Natural killer cell (primary cell): ENCODE measurements around the gene PTRH1. TPM values are rescaled to one million over a fixed set of nuclear protein-coding genes. Genes with fewer than 3 reads are reported as not detected.
"Not testable (repeated sequence)": the region's sequence is repeated elsewhere in the genome, so short reads cannot be mapped to it uniquely, and the experiment has no call there.

Source experiments
- ATAC-seq, 3 donors: fragments of 150-1000 bp in 2 of 3; fragments of 200-7000 bp in 1 of 3; cut with Tn5 transposase; 1 replicate in 1 of 3; 2 replicates in 2 of 3; pipeline ENCODE4 v1.10.0; 2021; ENCODE audit warnings: mild to moderate bottlenecking in 2 of 3, moderate library complexity in 2 of 3
- DNase-seq, 2 donors: peaks; one replicate each; pipeline versions ENCODE4 v3.0.0 to v3.0.0-alpha.2; 2013 to 2021; ENCODE audit warnings: mixed read lengths in 1 of 2
- H3K27ac ChIP-seq: one replicate; pipeline ENCODE4 v1.5.1; 2013; ENCODE audit warnings: mild to moderate bottlenecking, low read length
- H3K27me3 ChIP-seq: one replicate; pipeline ENCODE4 v1.6.1; 2013; ENCODE audit warnings: low read length; ENCODE audit not compliant: control insufficient read depth, insufficient read depth
- H3K36me3 ChIP-seq: one replicate; pipeline ENCODE4 v1.6.1; 2013; ENCODE audit warnings: low read length; ENCODE audit not compliant: control insufficient read depth, insufficient read depth
- H3K4me1 ChIP-seq: one replicate; pipeline ENCODE4 v1.6.1; 2013; ENCODE audit warnings: low read length; ENCODE audit not compliant: control insufficient read depth, insufficient read depth
- H3K4me3 ChIP-seq: one replicate; pipeline ENCODE4 v1.5.1; 2013; ENCODE audit warnings: low read length
- H3K9me3 ChIP-seq: one replicate; pipeline ENCODE4 v1.6.1; 2013; ENCODE audit warnings: low read length; ENCODE audit not compliant: control insufficient read depth, insufficient read depth
- H3K27ac Mint-ChIP-seq, 2 donors: one replicate each; pipeline ENCODE4 v1.8.0; 2022; ENCODE audit warnings: mild to moderate bottlenecking in 2 of 2, mixed read lengths in 2 of 2, moderate library complexity in 1 of 2
- H3K27me3 Mint-ChIP-seq, 2 donors: one replicate each; pipeline ENCODE4 v1.8.0; 2022; ENCODE audit warnings: low read depth in 2 of 2, mixed read lengths in 2 of 2
- H3K36me3 Mint-ChIP-seq: one replicate; pipeline ENCODE4 v1.8.0; 2022; ENCODE audit warnings: mixed read lengths
- H3K4me1 Mint-ChIP-seq, 2 donors: one replicate each; pipeline ENCODE4 v1.8.0; 2022; ENCODE audit warnings: mixed read lengths in 2 of 2
- H3K4me3 Mint-ChIP-seq: one replicate; pipeline ENCODE4 v1.8.0; 2022; ENCODE audit warnings: mild to moderate bottlenecking, moderate library complexity, mixed read lengths
- H3K9me3 Mint-ChIP-seq, 2 donors: one replicate each; pipeline ENCODE4 v1.8.0; 2022; ENCODE audit warnings: mixed read lengths in 2 of 2
- WGBS: methylation state at CpG from one replicate; pipeline ENCODE4 v1.1.7; 2013; ENCODE audit warnings: missing lambda C conversion rate; ENCODE audit not compliant: insufficient coverage; 5-methylcytosine and 5-hydroxymethylcytosine counted together
- intact Hi-C: fragments of 100-400 bp; cut with micrococcal nuclease; formaldehyde crosslinking; loops from one replicate; pipeline ENCODE4 v1.14.2; 2022
- total RNA-seq, 4 donors: library from RNA; stranded (reverse); fragments of 120-200 nt in 1 of 4; gene quantifications; one replicate each; pipeline versions ENCODE4 v1.2.3 to v1.2.4, GENCODE V29; 2013 to 2022
- TF ChIP-seq, protein P1 (sequence below): fragments of 200-600 bp; IDR thresholded peaks from one replicate; pipeline ENCODE4 v1.8.0; 2022; ENCODE audit warnings: antibody characterized with exemption

Gene PTRH1
- total RNA-seq, 3 donors from 2014 or later (not counting 1 experiment from before 2014, with no cell fraction given) = 6.9 to 11.5 (median 11.0) TPM

- no peak for ATAC-seq
- Mint-ChIP-seq H3K27me3 (no peaks in the 10 kb centered on the region), H3K4me1 (peaks cover 43 to 51% of the 10 kb centered on the region in 2 donors), H3K27ac (peak overlapping the region; percentile 80 to 99), H3K9me3 (no peaks in the 10 kb centered on the region), H3K4me3 (no peak overlapping the region), H3K36me3 (no peaks in the 10 kb centered on the region)
- Histone ChIP-seq H3K27ac (no peak overlapping the region), H3K27me3 (no peaks in the 10 kb centered on the region), H3K9me3 (no peaks in the 10 kb centered on the region), H3K4me1 (peaks cover 34% of the 10 kb centered on the region), H3K4me3 (no peak overlapping the region), H3K36me3 (peaks cover 67% of the 10 kb centered on the region)
- WGBS = 95% methylated on average over 5 of the region's 5 CpGs
- no peak for DNase-seq
- TF ChIP-seq, protein P1, sequence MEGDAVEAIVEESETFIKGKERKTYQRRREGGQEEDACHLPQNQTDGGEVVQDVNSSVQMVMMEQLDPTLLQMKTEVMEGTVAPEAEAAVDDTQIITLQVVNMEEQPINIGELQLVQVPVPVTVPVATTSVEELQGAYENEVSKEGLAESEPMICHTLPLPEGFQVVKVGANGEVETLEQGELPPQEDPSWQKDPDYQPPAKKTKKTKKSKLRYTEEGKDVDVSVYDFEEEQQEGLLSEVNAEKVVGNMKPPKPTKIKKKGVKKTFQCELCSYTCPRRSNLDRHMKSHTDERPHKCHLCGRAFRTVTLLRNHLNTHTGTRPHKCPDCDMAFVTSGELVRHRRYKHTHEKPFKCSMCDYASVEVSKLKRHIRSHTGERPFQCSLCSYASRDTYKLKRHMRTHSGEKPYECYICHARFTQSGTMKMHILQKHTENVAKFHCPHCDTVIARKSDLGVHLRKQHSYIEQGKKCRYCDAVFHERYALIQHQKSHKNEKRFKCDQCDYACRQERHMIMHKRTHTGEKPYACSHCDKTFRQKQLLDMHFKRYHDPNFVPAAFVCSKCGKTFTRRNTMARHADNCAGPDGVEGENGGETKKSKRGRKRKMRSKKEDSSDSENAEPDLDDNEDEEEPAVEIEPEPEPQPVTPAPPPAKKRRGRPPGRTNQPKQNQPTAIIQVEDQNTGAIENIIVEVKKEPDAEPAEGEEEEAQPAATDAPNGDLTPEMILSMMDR = no peak
- intact Hi-C loops = no loop called here
Measured at GRCh38 chr9:127761491-127761956, 46.1 kb upstream of the PTRH1 start.

GRCh38 chr9:127761061-127761460 lies 45.6 kb upstream of the PTRH1 start:
- H3K27me3 ChIP-seq = no peaks in the 10 kb centered on the region
- no peaks in the 10 kb centered on the region for H3K9me3 ChIP-seq
- over 99% methylated on average over 5 of the region's 5 CpGs for WGBS
- DNase-seq (no peak), ATAC-seq (no peak)
- intact Hi-C loops = no loop called here
- no peak overlapping the region for H3K27ac ChIP-seq
- peaks cover 39 to 46% of the 10 kb centered on the region in 2 donors for H3K4me1 Mint-ChIP-seq
- no peaks in the 10 kb centered on the region for H3K27me3 Mint-ChIP-seq
- H3K36me3 Mint-ChIP-seq = no peaks in the 10 kb centered on the region
- no peak overlapping the region for H3K4me3 Mint-ChIP-seq
- H3K36me3 ChIP-seq = peaks cover 63% of the 10 kb centered on the region
- no peaks in the 10 kb centered on the region for H3K9me3 Mint-ChIP-seq
- H3K4me1 ChIP-seq = peaks cover 30% of the 10 kb centered on the region
- peak overlapping the region in 1 of 2 donors; percentile 99 for H3K27ac Mint-ChIP-seq
- TF ChIP-seq, protein P1 = no peak
- no peak overlapping the region for H3K4me3 ChIP-seq

GRCh38 chr9:127758843-127759242 lies 43.4 kb upstream of the PTRH1 start:
- TF ChIP-seq, protein P1 = no peak
- no peaks in the 10 kb centered on the region for H3K27me3 Mint-ChIP-seq
- Histone ChIP-seq H3K4me3 (no peak overlapping the region), H3K4me1 (peaks cover 20% of the 10 kb centered on the region), H3K27ac (no peak overlapping the region), H3K9me3 (no peaks in the 10 kb centered on the region), H3K36me3 (peaks cover 60% of the 10 kb centered on the region), H3K27me3 (no peaks in the 10 kb centered on the region)
- no peak overlapping the region for H3K4me3 Mint-ChIP-seq
- peaks cover 20 to 24% of the 10 kb centered on the region in 2 donors for H3K4me1 Mint-ChIP-seq
- 89% methylated on average over 5 of the region's 5 CpGs for WGBS
- H3K27ac Mint-ChIP-seq = peak overlapping the region; percentile 63 to 85
- H3K36me3 Mint-ChIP-seq = no peaks in the 10 kb centered on the region
- DNase-seq (no peak), ATAC-seq (no peak)
- intact Hi-C loops = no loop called here
- no peaks in the 10 kb centered on the region for H3K9me3 Mint-ChIP-seq

GRCh38 chr9:127756776-127757175 lies 41.3 kb upstream of the PTRH1 start:
- H3K4me3 Mint-ChIP-seq, H3K9me3 Mint-ChIP-seq, ATAC-seq, H3K36me3 Mint-ChIP-seq, H3K27me3 ChIP-seq, H3K9me3 ChIP-seq, DNase-seq, H3K27ac Mint-ChIP-seq, H3K4me1 ChIP-seq, H3K4me3 ChIP-seq, H3K27ac ChIP-seq, intact Hi-C loops, H3K27me3 Mint-ChIP-seq: not testable (repeated sequence)
- peaks cover 0 to 19% of the 10 kb centered on the region in 2 donors for H3K4me1 Mint-ChIP-seq
- H3K36me3 ChIP-seq = peaks cover 53% of the 10 kb centered on the region
- 91% methylated on average over 11 of the region's 11 CpGs for WGBS
